HepG2 (cell line): ENCODE results near the gene SMCO1. TPM values are rescaled to one million over a fixed set of nuclear protein-coding genes. Genes with fewer than 3 reads are reported as not detected.

Experiments used
- ATAC-seq: fragments of 200-7000 bp; cut with Tn5 transposase; 3 replicates; pipeline ENCODE4 v1.9.1; 2020; ENCODE audit warnings: mild to moderate bottlenecking, moderate library complexity
- BruUV-seq: library from RNA; stranded (reverse); fragments of 400-500 nt; replicated peaks from 2 replicates; lab custom pipeline; 2021; lab: Mats Ljungman, UMichigan
- CTCF ChIA-PET: fragments of 300-600 bp; formaldehyde crosslinking; extraction: SDS; loops from one replicate; lab custom pipeline; 2021; ENCODE audit warnings: low total read pairs, inconsistent platforms, low intra/inter-chr PET ratio; lab: Yijun Ruan, JAX
- POLR2A ChIA-PET: fragments of 350-600 bp; sonication (Branson Sonifier 250); formaldehyde crosslinking; loops from one replicate; lab custom pipeline; 2020; ENCODE audit warnings: antibody characterized with exemption, inconsistent platforms; lab: Yijun Ruan, JAX
- DNase-seq: peaks from one replicate; pipeline ENCODE4 v3.0.0-alpha.2; 2015; ENCODE audit warnings: low spot score
- FAIRE-seq: peaks from 3 replicates; lab custom pipeline; 2011; peaks lifted over from hg19 to GRCh38; lab: Jason Lieb, UNC
- H2AFZ ChIP-seq: one replicate; pipeline ENCODE4 v1.6.1; 2011; ENCODE audit warnings: low read length, inconsistent platforms
- H3K27ac ChIP-seq: fragments of 300-600 bp; 3 replicates; pipeline ENCODE4 v1.8.0; 2011; ENCODE audit warnings: mixed run types, mild to moderate bottlenecking, mixed read lengths, low read length, inconsistent platforms; ENCODE audit not compliant: insufficient read depth; ENCODE audit errors: extremely low read length
- H3K27me3 ChIP-seq, 2 experiments: fragments of 200-600 bp in 1 of 2; 2 replicates in 1 of 2; 3 replicates in 1 of 2; pipeline versions ENCODE4 v1.6.0 to v1.8.0; 2011; ENCODE audit warnings: low read length in 2 of 2, mild to moderate bottlenecking in 2 of 2, moderate library complexity in 2 of 2, inconsistent platforms in 1 of 2; ENCODE audit not compliant: insufficient read depth in 2 of 2, control insufficient read depth in 1 of 2
- H3K36me3 ChIP-seq, 2 experiments: fragments of 200-600 bp in 1 of 2; replicated peaks in 1 of 2; 2 replicates in 1 of 2; 3 replicates in 1 of 2; pipeline versions ENCODE4 v1.5.1 to v1.8.0; 2011; ENCODE audit warnings: low read length in 2 of 2, inconsistent platforms in 1 of 2; ENCODE audit not compliant: insufficient read depth in 2 of 2, control insufficient read depth in 1 of 2
- H3K4me1 ChIP-seq: 2 replicates; pipeline ENCODE4 v1.5.1; 2012; ENCODE audit warnings: low read length, inconsistent platforms; ENCODE audit not compliant: insufficient read depth
- H3K4me2 ChIP-seq: 2 replicates; pipeline ENCODE4 v1.6.0; 2011; ENCODE audit warnings: low read depth, low read length, inconsistent platforms
- H3K4me3 ChIP-seq, 3 experiments: fragments of 200-600 bp in 1 of 3; sonication (generic), shearing (Covaris generic) in 1 of 3; replicated peaks in 1 of 3; 2 replicates each; pipeline ENCODE4 v1.5.1; 2011 to 2016; ENCODE audit warnings: low read length in 3 of 3, inconsistent platforms in 2 of 3, low read depth in 2 of 3, mild to moderate bottlenecking in 2 of 3, control low read depth in 1 of 3, mixed read lengths in 1 of 3; ENCODE audit not compliant: insufficient read depth in 1 of 3
- H3K79me2 ChIP-seq: one replicate; pipeline ENCODE4 v1.6.1; 2011; ENCODE audit warnings: low read length, inconsistent platforms; ENCODE audit not compliant: insufficient read depth
- H3K9ac ChIP-seq: 2 replicates; pipeline ENCODE4 v1.6.0; 2011; ENCODE audit warnings: mild to moderate bottlenecking, low read depth, low read length, inconsistent platforms; ENCODE audit not compliant: insufficient read depth
- H3K9me3 ChIP-seq: 2 replicates; pipeline ENCODE4 v1.5.1; 2012; ENCODE audit warnings: mild to moderate bottlenecking, low read length
- H4K20me1 ChIP-seq: 2 replicates; pipeline ENCODE4 v1.6.0; 2011; ENCODE audit warnings: inconsistent platforms, mild to moderate bottlenecking, low read length, moderate library complexity; ENCODE audit not compliant: insufficient read depth
- ARID4A ChIP-seq: sonication (generic); formaldehyde crosslinking; IDR thresholded peaks from 2 replicates; pipeline ENCODE4 v1.5.0; 2020; ENCODE audit warnings: mild to moderate bottlenecking, missing genetic modification reagents, borderline replicate concordance
- BRCA1 ChIP-seq: sonication (generic); formaldehyde crosslinking; IDR thresholded peaks from 2 replicates; pipeline ENCODE4 v1.4.0; 2020; ENCODE audit warnings: missing genetic modification reagents
- CC2D1A ChIP-seq: sonication (generic); formaldehyde crosslinking; IDR thresholded peaks from 2 replicates; pipeline ENCODE4 v1.8.1; 2023; ENCODE audit warnings: mild to moderate bottlenecking, missing genetic modification reagents
- RARA ChIP-seq: IDR thresholded peaks from 2 replicates; pipeline ENCODE4 v1.6.1; 2016; ENCODE audit warnings: missing genetic modification reagents, missing compliant biosample characterization
- ZKSCAN1 ChIP-seq: fragments of 150-350 bp; IDR thresholded peaks from 2 replicates; pipeline ENCODE4 v1.6.1; 2014; ENCODE audit warnings: low read length
- ZNF362 ChIP-seq: sonication (generic); formaldehyde crosslinking; IDR thresholded peaks from 2 replicates; pipeline ENCODE4 v1.4.0; 2020; ENCODE audit warnings: missing genetic modification reagents, mild to moderate bottlenecking, borderline replicate concordance
- ZNF678 ChIP-seq: sonication (generic); formaldehyde crosslinking; IDR thresholded peaks from 2 replicates; pipeline ENCODE4 v1.4.0; 2020; ENCODE audit warnings: mild to moderate bottlenecking, missing genetic modification reagents
- ZNF770 ChIP-seq: sonication (generic); formaldehyde crosslinking; IDR thresholded peaks from 2 replicates; pipeline ENCODE4 v1.5.0; 2020; ENCODE audit warnings: mild to moderate bottlenecking, missing genetic modification reagents
- WGBS: methylation state at CpG from one replicate; pipeline ENCODE4 v1.1.6; 2017; ENCODE audit warnings: low lambda C conversion rate; 5-methylcytosine and 5-hydroxymethylcytosine counted together
- in situ Hi-C: cut with HindIII; loops from 2 replicates; pipeline ENCODE4 v1.10.0; 2017; ENCODE audit warnings: low pct_unique_long_range_greater_than_20kb; ENCODE audit not compliant: extremely low pct_ligation_motif_present
- intact Hi-C: fragments of 100-400 bp; cut with micrococcal nuclease; formaldehyde crosslinking; loops from one replicate; pipeline ENCODE4 v1.10.0; 2022; ENCODE audit not compliant: unreplicated experiment
- polyA plus RNA-seq, 8 experiments: library from polyadenylated mRNA; depleted of rRNA in 3 of 8; stranded (reverse) in 7 of 8; unstranded in 1 of 8; fragments of >200 nt; fragmentation: Illumina TruSeq in 4 of 8; extraction: Trizol in 4 of 8; gene quantifications; 2 replicates each; pipeline versions ENCODE4 v1.2.1 to v1.2.3, GENCODE V29; 2011 to 2016; ENCODE audit warnings: low read depth in 4 of 8, missing spikeins in 1 of 8, mixed read lengths in 1 of 8; ENCODE audit not compliant: insufficient read depth in 1 of 8
- total RNA-seq, 5 experiments: library from RNA; depleted of rRNA; stranded (reverse); fragments of >200 nt; fragmentation: Illumina TruSeq; extraction: Trizol; gene quantifications; 2 replicates each; pipeline ENCODE4 v1.2.3, GENCODE V29; 2016; ENCODE audit warnings: low read depth in 1 of 5

The SMCO1 gene
- total and polyA plus RNA-seq, 2 of the 13 experiments (the other 11 are each of a cell fraction or from before 2014, with no cell fraction given), result not detected

- BruUV-seq, result no TSS peak
- no peaks in the 10 kb centered on the region; a peak in 1 of 5 replicates for H3K27me3 ChIP-seq
- H3K27ac ChIP-seq, result no peak overlapping the region
- no peak overlapping the region for H3K9ac ChIP-seq
- FAIRE-seq, result peak; percentile 18
- peaks cover 95% of the 10 kb centered on the region for H3K79me2 ChIP-seq
- no peaks in the 10 kb centered on the region for H3K9me3 ChIP-seq
- intact Hi-C loops, result no loop called here
- in situ Hi-C loops, result no loop called here
- ChIA-PET CTCF (no interaction called here), POLR2A (no interaction called here)
- peaks cover 29% of the 10 kb centered on the region for H3K4me1 ChIP-seq
- no peak for DNase-seq
- no peak for ATAC-seq
- H3K4me2 ChIP-seq, result no peak overlapping the region
- no peaks in the 10 kb centered on the region for H4K20me1 ChIP-seq
- no peak for TF ChIP-seq ZNF678 (CRISPR knock-in tag)
- TF ChIP-seq ZNF362 (CRISPR knock-in tag), result no peak
- no peak for TF ChIP-seq CC2D1A (CRISPR knock-in tag)
- no peak for TF ChIP-seq RARA
- no peak overlapping the region for H2AFZ ChIP-seq
- H3K36me3 ChIP-seq, result peaks cover 2 to 18% of the 10 kb centered on the region in 2 experiments; a peak in 4 of 5 replicates
- H3K4me3 ChIP-seq, result no peak overlapping the region
- 95% methylated on average over 4 of the region's 4 CpGs for WGBS
These were observed 19.0 kb downstream of the SMCO1 start for GRCh38 chr3:196496183-196496582.

GRCh38 chr3:196493292-196493691 lies 21.9 kb downstream of the SMCO1 start:
- 97% methylated on average over 7 of the region's 7 CpGs for WGBS
- ChIA-PET CTCF (no interaction called here), POLR2A (no interaction called here)
- DNase-seq (no peak), ATAC-seq (no peak), FAIRE-seq (no peak)
- H3K79me2 ChIP-seq, result peaks cover 94% of the 10 kb centered on the region
- H3K4me1 ChIP-seq, result peaks cover 31% of the 10 kb centered on the region
- H4K20me1 ChIP-seq, result peaks cover 12% of the 10 kb centered on the region; the same call in 1 of the 2 replicates
- no peak overlapping the region for H3K9ac ChIP-seq
- no peak overlapping the region for H3K27ac ChIP-seq
- intact Hi-C loops (no loop called here), in situ Hi-C loops (no loop called here)
- no TSS peak for BruUV-seq
- TF ChIP-seq BRCA1 (CRISPR knock-in tag), result no peak
- no peak for TF ChIP-seq ARID4A
- TF ChIP-seq ZNF770 (CRISPR knock-in tag), result peak; percentile 56
- TF ChIP-seq ZKSCAN1, result no peak
- H3K4me2 ChIP-seq, result no peak overlapping the region
- no peak overlapping the region for H2AFZ ChIP-seq
- no peaks in the 10 kb centered on the region for H3K27me3 ChIP-seq
- peaks cover 2 to 15% of the 10 kb centered on the region in 2 experiments; a peak in 4 of 5 replicates for H3K36me3 ChIP-seq
- H3K9me3 ChIP-seq, result no peaks in the 10 kb centered on the region
- H3K4me3 ChIP-seq, result no peak overlapping the region
